GM23248 (cell line): ENCODE results near the gene AQP12A. TPM values are rescaled to one million over a fixed set of nuclear protein-coding genes. Genes with fewer than 3 reads are reported as not detected.
"Not testable (repeated sequence)": the region's sequence is repeated elsewhere in the genome, so short reads cannot be mapped to it uniquely, and the experiment has no call there.

Experiments used
- DNase-seq: peaks from one replicate; pipeline ENCODE4 v3.0.0-alpha.2; 2015
- H2AFZ ChIP-seq: fragments of 200-600 bp; sonication (generic); 2 replicates; pipeline ENCODE4 v1.6.1; 2016; ENCODE audit warnings: antibody characterized with exemption
- H3F3A ChIP-seq: fragments of 200-600 bp; sonication (generic); 2 replicates; pipeline ENCODE4 v1.6.1; 2016; ENCODE audit warnings: mild to moderate bottlenecking, antibody characterized with exemption, mixed run types; ENCODE audit not compliant: insufficient read depth
- H3K27ac ChIP-seq: fragments of 200-600 bp; sonication (generic); 2 replicates; pipeline ENCODE4 v1.5.1; 2016; ENCODE audit warnings: mild to moderate bottlenecking
- H3K27me3 ChIP-seq: fragments of 200-600 bp; sonication (generic); replicated peaks from 2 replicates; pipeline ENCODE4 v1.6.1; 2016; ENCODE audit warnings: mild to moderate bottlenecking; ENCODE audit not compliant: insufficient read depth
- H3K36me3 ChIP-seq: fragments of 200-600 bp; sonication (generic); 2 replicates; pipeline ENCODE4 v1.6.1; 2016; ENCODE audit warnings: low read depth, mild to moderate bottlenecking
- H3K4me1 ChIP-seq: fragments of 200-600 bp; sonication (generic); 2 replicates; pipeline ENCODE4 v1.6.1; 2016; ENCODE audit warnings: mild to moderate bottlenecking; ENCODE audit not compliant: insufficient read depth
- H3K4me2 ChIP-seq: fragments of 200-600 bp; sonication (generic); one replicate; pipeline ENCODE4 v1.6.1; 2016; ENCODE audit warnings: mild to moderate bottlenecking; ENCODE audit not compliant: unreplicated experiment
- H3K4me3 ChIP-seq: fragments of 200-600 bp; sonication (generic); 2 replicates; pipeline ENCODE4 v1.5.1; 2016; ENCODE audit warnings: mild to moderate bottlenecking
- H3K79me2 ChIP-seq: fragments of 200-600 bp; sonication (generic); 2 replicates; pipeline ENCODE4 v1.6.1; 2016; ENCODE audit warnings: mild to moderate bottlenecking; ENCODE audit not compliant: insufficient read depth
- H3K9ac ChIP-seq: fragments of 200-600 bp; sonication (generic); 2 replicates; pipeline ENCODE4 v1.6.1; 2016; ENCODE audit warnings: mild to moderate bottlenecking
- H3K9me2 ChIP-seq: fragments of 200-600 bp; sonication (generic); 2 replicates; pipeline ENCODE4 v1.6.1; 2016; ENCODE audit warnings: mixed run types, mild to moderate bottlenecking, moderate library complexity; ENCODE audit not compliant: insufficient read depth
- H3K9me3 ChIP-seq: fragments of 200-600 bp; sonication (generic); one replicate; pipeline ENCODE4 v1.6.1; 2017; ENCODE audit warnings: low read depth
- H4K20me1 ChIP-seq: fragments of 200-600 bp; sonication (generic); 2 replicates; pipeline ENCODE4 v1.6.0; 2016; ENCODE audit not compliant: insufficient read depth
- EZH2 ChIP-seq: fragments of 200-600 bp; sonication (generic); IDR thresholded peaks from 2 replicates; pipeline ENCODE4 v1.6.1; 2018; ENCODE audit warnings: antibody characterized with exemption, mild to moderate bottlenecking; ENCODE audit not compliant: insufficient read depth, poor library complexity, severe bottlenecking
- EZH2phosphoT487 ChIP-seq: fragments of 200-600 bp; sonication (generic); IDR thresholded peaks from 2 replicates; pipeline ENCODE4 v1.6.1; 2018; ENCODE audit warnings: antibody characterized with exemption, moderate library complexity, mild to moderate bottlenecking, low read depth; ENCODE audit not compliant: insufficient read depth
- WGBS, 2 experiments: methylation state at CpG; one replicate each; pipeline ENCODE4 v1.1.6; 2015 to 2017; ENCODE audit warnings: low lambda C conversion rate in 2 of 2, low coverage in 1 of 2; ENCODE audit errors: missing lambda C conversion rate in 2 of 2; 5-methylcytosine and 5-hydroxymethylcytosine counted together
- in situ Hi-C: fragments of 300-500 bp; cut with MboI; formaldehyde crosslinking; loops from 2 replicates; pipeline ENCODE4 v1.15.0; 2020
- polyA plus RNA-seq: library from polyadenylated mRNA; unstranded; fragments of >200 nt; fragmentation: Nextera tagmentation; extraction: Ambion mirVana; gene quantifications from 2 replicates; pipeline ENCODE4 v1.2.1, GENCODE V29; 2016
- total RNA-seq: library from RNA; depleted of rRNA; stranded (reverse); fragments of >200 nt; shearing (Covaris generic); gene quantifications from 2 replicates; pipeline ENCODE4 v1.2.3, GENCODE V29; 2014

AQP12A gene
- total and polyA plus RNA-seq, 2 experiments from 2014 or later: not detected

DNA sequence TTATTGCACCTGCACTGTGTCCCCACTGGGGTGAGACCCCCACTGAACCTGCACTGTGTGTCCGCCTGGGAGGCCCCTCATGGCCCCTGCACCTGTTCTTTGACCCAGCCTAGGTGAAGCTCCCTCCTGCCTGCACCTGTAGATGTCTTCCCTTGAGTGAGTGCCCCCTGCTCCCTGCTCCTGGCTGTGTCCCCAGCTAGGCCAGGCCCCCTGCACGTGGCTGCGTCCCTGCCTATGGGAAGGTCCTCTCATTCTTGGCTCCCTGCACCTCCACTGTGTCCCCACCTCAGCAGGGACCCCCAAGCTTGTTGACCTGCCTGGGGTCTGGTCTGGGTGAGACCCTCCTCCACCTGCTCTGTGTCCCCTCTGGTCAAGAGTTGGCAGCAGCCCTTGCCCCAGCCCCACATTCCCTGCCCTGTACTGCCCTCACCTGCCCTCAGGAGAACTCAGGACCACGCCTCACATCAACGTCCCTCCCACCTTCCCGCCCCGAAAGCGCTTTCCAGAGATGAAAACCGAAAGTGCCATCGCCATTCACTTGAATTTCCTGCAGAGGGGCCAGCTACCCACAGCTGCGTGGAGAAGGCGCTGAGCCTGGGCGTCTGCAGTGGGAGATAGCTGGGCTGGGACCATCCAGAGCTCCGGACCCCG lies 8.2 kb upstream of the AQP12A start:
- H2AFZ ChIP-seq, H3K79me2 ChIP-seq, H3K9ac ChIP-seq, DNase-seq, H4K20me1 ChIP-seq, H3K4me3 ChIP-seq, H3K9me2 ChIP-seq, H3K9me3 ChIP-seq, H3F3A ChIP-seq, H3K4me1 ChIP-seq, in situ Hi-C loops, H3K27ac ChIP-seq, H3K4me2 ChIP-seq, H3K36me3 ChIP-seq: not testable (repeated sequence)
- WGBS, 2 experiments: 63 to 84% methylated on average over 4 to 5 of the region's 15 CpGs
- peaks cover 19% of the 10 kb centered on the region for H3K27me3 ChIP-seq

GRCh38 chr2:240683980-240684728 lies 7.5 kb upstream of the AQP12A start:
- H3K4me1 ChIP-seq, DNase-seq, H3K9ac ChIP-seq, H4K20me1 ChIP-seq, H2AFZ ChIP-seq, H3K9me3 ChIP-seq, H3K36me3 ChIP-seq, in situ Hi-C loops, H3K27ac ChIP-seq, H3K4me2 ChIP-seq, H3K9me2 ChIP-seq, H3F3A ChIP-seq, H3K4me3 ChIP-seq, H3K79me2 ChIP-seq: not testable (repeated sequence)
- 44 to 54% methylated on average over 15 of the region's 15 CpGs for WGBS, 2 experiments
- H3K27me3 ChIP-seq: peaks cover 21% of the 10 kb centered on the region

DNA sequence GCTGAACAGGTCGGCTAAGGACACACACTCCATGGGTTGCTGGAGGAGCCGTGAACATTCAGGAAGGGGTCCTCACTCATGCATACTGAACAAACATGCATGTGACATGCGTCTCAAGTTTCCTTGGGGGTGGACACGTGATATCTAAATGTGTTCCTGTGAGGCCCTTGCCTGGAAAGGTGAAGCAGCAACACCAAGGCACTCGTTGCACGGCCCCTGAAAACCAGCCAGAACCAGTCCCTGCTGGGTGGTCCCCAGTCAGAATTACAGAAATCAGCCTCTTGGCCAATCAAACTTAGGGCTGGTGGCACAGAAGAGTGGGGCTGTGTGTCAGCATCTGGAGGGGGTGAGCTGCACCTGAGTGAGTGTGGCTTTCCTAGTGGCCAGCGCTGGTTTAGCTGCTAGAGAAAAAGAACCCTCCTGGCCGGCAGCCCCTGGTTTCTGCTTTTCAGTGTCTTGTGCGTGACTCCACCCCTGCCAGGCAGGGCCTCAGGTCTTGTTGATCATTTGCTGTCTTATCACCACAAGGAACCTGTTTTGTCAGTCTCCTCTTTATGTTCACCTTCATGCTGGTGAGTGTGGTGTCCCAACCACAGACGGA lies 5.8 kb upstream of the AQP12A start:
- no peak overlapping the region for H3K4me2 ChIP-seq
- WGBS, 2 experiments: 32 to 36% methylated on average over 10 of the region's 10 CpGs
- no peaks in the 10 kb centered on the region for H3K9me2 ChIP-seq
- no peak overlapping the region for H3K4me3 ChIP-seq
- no peaks in the 10 kb centered on the region for H3K4me1 ChIP-seq
- no peak overlapping the region for H3K27ac ChIP-seq
- H3K27me3 ChIP-seq: peaks cover 21% of the 10 kb centered on the region
- H3K36me3 ChIP-seq: no peaks in the 10 kb centered on the region
- H3K9me3 ChIP-seq: no peaks in the 10 kb centered on the region
- no peak overlapping the region for H3K9ac ChIP-seq
- no peak for DNase-seq
- TF ChIP-seq EZH2phosphoT487 (no peak), EZH2 (no peak)
- H3K79me2 ChIP-seq: no peaks in the 10 kb centered on the region
- H3F3A ChIP-seq: no peaks in the 10 kb centered on the region
- in situ Hi-C loops: no loop called here
- H2AFZ ChIP-seq: no peak overlapping the region
- no peaks in the 10 kb centered on the region for H4K20me1 ChIP-seq

GRCh38 chr2:240686460-240686859 lies 5.2 kb upstream of the AQP12A start:
- Histone ChIP-seq H3K27me3 (peaks cover 21% of the 10 kb centered on the region), H3K27ac (no peak overlapping the region), H4K20me1 (no peaks in the 10 kb centered on the region), H3K9me3 (no peaks in the 10 kb centered on the region), H3K36me3 (no peaks in the 10 kb centered on the region), H3K79me2 (no peaks in the 10 kb centered on the region), H3K9ac (no peak overlapping the region), H3K9me2 (no peaks in the 10 kb centered on the region), H3K4me1 (no peaks in the 10 kb centered on the region), H3K4me3 (no peak overlapping the region), H3K4me2 (no peak overlapping the region), H2AFZ (no peak overlapping the region), H3F3A (no peaks in the 10 kb centered on the region)
- WGBS, 2 experiments: 24 to 25% methylated on average over 6 of the region's 6 CpGs
- in situ Hi-C loops: no loop called here
- TF ChIP-seq EZH2phosphoT487 (no peak), EZH2 (no peak)
- DNase-seq: no peak
